NT2/D1 (cell line): ENCODE data around the gene CRK.

Source experiments
- YY1 ChIP-seq: IDR thresholded peaks from 2 replicates; pipeline ENCODE4 v1.6.1; 2011; ENCODE audit not compliant: insufficient read length, insufficient read depth
- ZNF274 ChIP-seq: IDR thresholded peaks from 2 replicates; pipeline ENCODE4 v1.6.1; 2011; ENCODE audit warnings: mild to moderate bottlenecking, low read depth, low read length

GRCh38 chr17:1375615-1376014, 80.4 kb downstream of the CRK start:
- TF ChIP-seq ZNF274 (no peak), YY1 (no peak)
